Naive thymus-derived CD4-positive, alpha-beta T cell (primary cell): ENCODE data around the gene GLIPR1L2. TPM values are rescaled to one million over a fixed set of nuclear protein-coding genes. Genes with fewer than 3 reads are reported as not detected.
A peak's percentile ranks its signal among the peaks of the same experiment; 100 is the strongest.

ENCODE experiments used
- ATAC-seq: fragments of 150-1000 bp; cut with Tn5 transposase; 2 replicates; pipeline ENCODE4 v1.10.0; 2021; ENCODE audit warnings: mild to moderate bottlenecking, moderate library complexity
- CTCF ChIA-PET: fragments of 350-600 bp; sonication (Branson Sonifier 250); formaldehyde crosslinking; loops from one replicate; lab custom pipeline; 2021; ENCODE audit warnings: antibody characterized with exemption; lab: Charles Lee
- POLR2A ChIA-PET: fragments of 350-600 bp; sonication (Branson Sonifier 250); formaldehyde crosslinking; loops from one replicate; lab custom pipeline; 2021; ENCODE audit warnings: antibody characterized with exemption, inconsistent platforms; lab: Charles Lee
- DNase-seq, 9 donors: peaks; one replicate each; pipeline versions ENCODE4 v3.0.0 to v3.0.0-alpha.2; 2020 to 2022; ENCODE audit warnings: mixed read lengths in 1 of 9
- H3K27ac ChIP-seq: one replicate; pipeline ENCODE4 v1.7.0; 2013; ENCODE audit warnings: mild to moderate bottlenecking, low read depth, low read length, moderate library complexity
- H3K27me3 ChIP-seq, 2 donors: one replicate each; pipeline ENCODE4 v1.7.0; 2013; ENCODE audit warnings: low read length in 2 of 2, mild to moderate bottlenecking in 2 of 2, moderate library complexity in 2 of 2; ENCODE audit not compliant: control insufficient read depth in 2 of 2, insufficient read depth in 2 of 2
- H3K36me3 ChIP-seq, 3 experiments: 1 replicate in 2 of 3; 2 replicates in 1 of 3; pipeline ENCODE4 v1.7.0; 2013; ENCODE audit warnings: low read length in 3 of 3, mild to moderate bottlenecking in 3 of 3, moderate library complexity in 1 of 3; ENCODE audit not compliant: insufficient read depth in 3 of 3, control insufficient read depth in 2 of 3
- H3K4me1 ChIP-seq, 2 donors: one replicate each; pipeline ENCODE4 v1.7.0; 2013; ENCODE audit warnings: low read length in 2 of 2, mild to moderate bottlenecking in 2 of 2, moderate library complexity in 1 of 2; ENCODE audit not compliant: control insufficient read depth in 2 of 2, insufficient read depth in 2 of 2
- H3K4me3 ChIP-seq: 2 replicates; pipeline ENCODE4 v1.7.0; 2013; ENCODE audit warnings: mild to moderate bottlenecking, low read length
- H3K9me3 ChIP-seq, 3 experiments: 1 replicate in 2 of 3; 2 replicates in 1 of 3; pipeline ENCODE4 v1.7.0; 2013; ENCODE audit warnings: low read length in 3 of 3; ENCODE audit not compliant: control insufficient read depth in 2 of 3
- H3K27ac Mint-ChIP-seq, 9 donors: one replicate each; pipeline ENCODE4 v1.8.0; 2020 to 2022; ENCODE audit warnings: mixed read lengths in 9 of 9, mild to moderate bottlenecking in 8 of 9, moderate library complexity in 5 of 9, inconsistent platforms in 2 of 9
- H3K27me3 Mint-ChIP-seq, 5 donors: one replicate each; pipeline ENCODE4 v1.8.0; 2021 to 2022; ENCODE audit warnings: mixed read lengths in 5 of 5, mild to moderate bottlenecking in 1 of 5
- H3K36me3 Mint-ChIP-seq, 5 donors: one replicate each; pipeline ENCODE4 v1.8.0; 2020 to 2022; ENCODE audit warnings: mixed read lengths in 5 of 5, mild to moderate bottlenecking in 3 of 5, inconsistent platforms in 1 of 5
- H3K4me1 Mint-ChIP-seq, 7 donors: one replicate each; pipeline ENCODE4 v1.8.0; 2020 to 2022; ENCODE audit warnings: mixed read lengths in 7 of 7, mild to moderate bottlenecking in 3 of 7, inconsistent platforms in 1 of 7
- H3K4me3 Mint-ChIP-seq, 10 donors: one replicate each; pipeline ENCODE4 v1.8.0; 2020 to 2022; ENCODE audit warnings: mild to moderate bottlenecking in 10 of 10, mixed read lengths in 10 of 10, moderate library complexity in 6 of 10, inconsistent platforms in 2 of 10
- H3K9me3 Mint-ChIP-seq, 11 donors: one replicate each; pipeline ENCODE4 v1.8.0; 2020 to 2022; ENCODE audit warnings: mixed read lengths in 11 of 11, mild to moderate bottlenecking in 4 of 11, inconsistent platforms in 1 of 11, moderate library complexity in 1 of 11
- intact Hi-C, 2 donors: fragments of 100-400 bp; cut with micrococcal nuclease; formaldehyde crosslinking; loops; one replicate each; pipeline ENCODE4 v1.15.1; 2023
- polyA plus RNA-seq, 2 donors: library from polyadenylated mRNA; unstranded; fragments of 300-500 nt; fragmentation: Illumina TruSeq; gene quantifications; one replicate each; pipeline ENCODE4 v1.2.3, GENCODE V29; 2021
- total RNA-seq, 6 experiments: library from RNA in 5 of 6; stranded (reverse) in 5 of 6; gene quantifications; 1 replicate in 5 of 6; 2 replicates in 1 of 6; pipeline ENCODE4 v1.2.3 and lab custom pipeline; 2021 to 2026

Gene GLIPR1L2
- total and polyA plus RNA-seq, 7 experiments from 2014 or later: 0.22 to 2.3 (median 1.1) TPM

DNA sequence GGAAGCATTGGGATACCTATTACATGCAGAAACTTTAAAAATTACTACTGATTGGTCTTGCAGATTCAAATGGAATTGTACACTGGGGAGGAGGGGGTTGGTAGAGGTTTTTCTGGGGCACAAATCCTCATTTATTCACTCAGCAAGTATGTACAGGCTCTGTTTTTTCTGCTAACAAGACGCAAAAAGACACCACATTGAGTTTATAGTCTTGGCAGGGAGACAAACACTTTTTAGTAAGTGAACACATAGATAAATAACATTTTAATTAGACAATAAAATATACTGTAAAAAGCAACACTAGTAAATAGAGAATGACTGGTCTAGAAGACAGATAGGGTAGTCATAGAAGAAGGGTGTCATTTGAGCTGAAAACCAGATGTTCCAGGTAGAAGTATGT, 23.8 kb downstream of the GLIPR1L2 start:
- Histone ChIP-seq H3K4me1 (no peaks in the 10 kb centered on the region), H3K27ac (no peak overlapping the region), H3K9me3 (no peaks in the 10 kb centered on the region), H3K27me3 (no peaks in the 10 kb centered on the region), H3K4me3 (no peak overlapping the region), H3K36me3 (no peaks in the 10 kb centered on the region)
- peaks cover 0 to 8% (median 0%) of the 10 kb centered on the region in 11 donors for H3K9me3 Mint-ChIP-seq
- intact Hi-C loops: no loop called here
- peaks cover 0 to 2% (median 0%) of the 10 kb centered on the region in 5 donors for H3K27me3 Mint-ChIP-seq
- ATAC-seq (no peak), DNase-seq (no peak)
- CTCF ChIA-PET: no interaction called here
- POLR2A ChIA-PET: no interaction called here
- no peak overlapping the region for H3K27ac Mint-ChIP-seq
- H3K4me3 Mint-ChIP-seq: no peak overlapping the region
- H3K4me1 Mint-ChIP-seq: peaks cover 0 to 2% (median 0%) of the 10 kb centered on the region in 7 donors
- peaks cover 0 to 22% (median 7%) of the 10 kb centered on the region in 5 donors for H3K36me3 Mint-ChIP-seq

DNA sequence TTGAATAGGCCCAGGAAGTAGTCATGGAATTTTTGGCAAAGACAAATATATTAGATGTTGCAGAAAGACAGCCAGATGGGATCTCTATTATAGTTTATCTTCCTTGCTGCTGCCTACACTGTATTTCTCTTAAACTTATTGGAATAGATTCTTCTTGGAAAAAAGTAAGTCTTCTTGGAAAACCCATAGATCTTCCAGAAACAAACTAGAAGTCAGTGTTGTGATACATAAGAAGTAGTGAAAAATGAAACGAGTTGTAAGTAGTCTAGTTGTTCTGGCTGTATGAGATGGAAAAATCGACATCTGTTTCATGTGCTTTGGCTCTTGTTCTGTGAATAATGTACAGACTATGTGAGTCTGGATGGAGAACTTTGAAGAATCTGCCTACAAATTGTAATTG, 29.0 kb downstream of the GLIPR1L2 start:
- no peak overlapping the region for H3K27ac Mint-ChIP-seq
- Histone ChIP-seq H3K4me3 (no peak overlapping the region), H3K4me1 (no peaks in the 10 kb centered on the region), H3K27ac (no peak overlapping the region), H3K9me3 (no peaks in the 10 kb centered on the region), H3K27me3 (no peaks in the 10 kb centered on the region), H3K36me3 (no peaks in the 10 kb centered on the region)
- CTCF ChIA-PET: no interaction called here
- ATAC-seq (no peak), DNase-seq (no peak)
- no peak overlapping the region for H3K4me3 Mint-ChIP-seq
- H3K4me1 Mint-ChIP-seq: peaks cover 0 to 2% (median 0%) of the 10 kb centered on the region in 7 donors
- POLR2A ChIA-PET: interaction anchor here (0.7 kb wide), 1 partner anchor 13 kb away, joined by 4 read pairs; no protein-coding TSS in a partner anchor
- H3K9me3 Mint-ChIP-seq: peaks cover 0 to 5% (median 0%) of the 10 kb centered on the region in 11 donors
- no peaks in the 10 kb centered on the region for H3K27me3 Mint-ChIP-seq
- peaks cover 0 to 15% (median 2%) of the 10 kb centered on the region in 5 donors for H3K36me3 Mint-ChIP-seq
- intact Hi-C loops: no loop called here

DNA sequence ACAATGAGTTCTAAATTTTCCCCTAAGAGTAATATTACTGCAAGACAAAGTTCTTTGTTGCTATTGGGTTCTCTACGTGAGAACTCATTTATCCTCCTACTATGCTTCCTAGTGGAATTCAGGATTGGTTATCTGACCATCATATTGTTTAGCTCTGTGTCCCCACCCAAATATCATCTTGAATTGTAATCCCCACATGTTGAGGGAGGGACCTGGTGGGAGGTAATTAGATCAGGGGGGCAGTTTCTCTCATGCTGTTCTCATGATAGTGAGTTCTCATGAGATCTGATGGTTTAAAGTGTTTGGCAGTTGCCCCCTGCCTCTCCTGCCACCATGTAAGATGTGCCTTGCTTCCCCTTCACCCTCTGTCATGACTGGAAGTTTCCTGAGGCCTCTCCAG, 36.6 kb downstream of the GLIPR1L2 start:
- no peaks in the 10 kb centered on the region for H3K4me1 ChIP-seq
- peaks cover 0 to 10% (median 0%) of the 10 kb centered on the region in 3 experiments for H3K9me3 ChIP-seq
- no peak overlapping the region for H3K4me3 Mint-ChIP-seq
- H3K4me3 ChIP-seq: no peak overlapping the region
- H3K27me3 Mint-ChIP-seq: peaks cover 0 to 2% (median 0%) of the 10 kb centered on the region in 5 donors
- no peaks in the 10 kb centered on the region for H3K4me1 Mint-ChIP-seq
- no peak overlapping the region for H3K27ac Mint-ChIP-seq
- H3K36me3 ChIP-seq: no peaks in the 10 kb centered on the region
- H3K27ac ChIP-seq: no peak overlapping the region
- DNase-seq (no peak), ATAC-seq (no peak)
- intact Hi-C loops: no loop called here
- H3K27me3 ChIP-seq: no peaks in the 10 kb centered on the region
- peaks cover 1 to 35% (median 13%) of the 10 kb centered on the region in 5 donors for H3K36me3 Mint-ChIP-seq
- ChIA-PET CTCF (no interaction called here), POLR2A (no interaction called here)
- peaks cover 4 to 45% (median 15%) of the 10 kb centered on the region in 11 donors for H3K9me3 Mint-ChIP-seq

DNA sequence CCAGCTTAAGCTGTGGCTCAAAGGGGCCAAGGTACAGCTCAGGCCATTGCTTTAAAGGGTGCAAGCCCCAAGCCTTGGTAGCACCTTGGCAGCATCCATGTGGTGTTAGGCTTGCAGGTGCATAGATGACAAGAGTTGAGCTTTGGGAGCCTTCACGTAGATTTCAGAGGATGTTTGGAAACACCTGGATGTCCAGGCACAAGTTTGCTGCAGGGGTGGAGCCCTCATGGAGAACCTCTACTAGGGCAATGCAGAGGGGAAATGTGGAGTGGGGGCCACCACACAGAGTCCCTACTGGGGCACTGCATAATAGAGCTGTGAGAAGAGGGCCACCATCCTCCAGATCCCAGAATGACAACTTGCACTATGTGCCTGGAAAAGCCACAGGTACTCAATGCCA, 37.9 kb downstream of the GLIPR1L2 start:
- POLR2A ChIA-PET: no interaction called here
- Mint-ChIP-seq H3K9me3 (peaks cover 4 to 45% (median 13%) of the 10 kb centered on the region in 11 donors), H3K27ac (no peak overlapping the region), H3K27me3 (peaks cover 0 to 2% (median 0%) of the 10 kb centered on the region in 5 donors), H3K36me3 (peaks cover 1 to 35% (median 11%) of the 10 kb centered on the region in 5 donors), H3K4me3 (no peak overlapping the region), H3K4me1 (no peaks in the 10 kb centered on the region)
- CTCF ChIA-PET: no interaction called here
- ATAC-seq (no peak), DNase-seq (no peak)
- H3K4me1 ChIP-seq: no peaks in the 10 kb centered on the region
- no peaks in the 10 kb centered on the region for H3K36me3 ChIP-seq
- H3K27ac ChIP-seq: no peak overlapping the region
- no peak overlapping the region for H3K4me3 ChIP-seq
- H3K9me3 ChIP-seq: peaks cover 0 to 10% (median 0%) of the 10 kb centered on the region in 3 experiments
- intact Hi-C loops: no loop called here
- no peaks in the 10 kb centered on the region for H3K27me3 ChIP-seq

DNA sequence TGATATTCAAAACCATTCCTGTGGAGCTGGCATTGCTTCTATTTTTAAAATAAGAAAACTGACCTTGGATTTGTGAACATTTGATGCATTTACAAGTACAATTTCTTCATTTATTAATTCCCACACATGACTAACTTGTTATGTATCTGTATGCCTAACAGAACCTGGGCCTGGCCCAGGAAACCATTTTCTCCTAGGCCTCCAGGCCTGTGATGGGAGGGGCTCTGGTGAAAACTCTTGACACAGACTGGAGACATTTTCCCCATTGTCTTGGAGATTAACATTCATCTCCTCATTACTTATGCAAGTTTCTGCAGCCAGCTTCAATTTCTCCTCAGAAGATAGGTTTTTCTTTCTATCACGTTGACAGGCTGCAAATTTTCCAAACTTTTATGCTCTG, 42.0 kb downstream of the GLIPR1L2 start:
- H3K4me3 Mint-ChIP-seq: no peak overlapping the region
- POLR2A ChIA-PET: no interaction called here
- intact Hi-C loops: no loop called here
- H3K27ac ChIP-seq: no peak overlapping the region
- peaks cover 1 to 56% (median 16%) of the 10 kb centered on the region in 11 donors for H3K9me3 Mint-ChIP-seq
- H3K9me3 ChIP-seq: peaks cover 0 to 13% (median 0%) of the 10 kb centered on the region in 3 experiments
- H3K36me3 ChIP-seq: no peaks in the 10 kb centered on the region
- peaks cover 0 to 2% of the 10 kb centered on the region in 2 donors for H3K4me1 ChIP-seq
- ATAC-seq: no peak
- H3K27me3 Mint-ChIP-seq: peaks cover 0 to 4% (median 0%) of the 10 kb centered on the region in 5 donors
- CTCF ChIA-PET: no interaction called here
- peaks cover 0 to 21% (median 4%) of the 10 kb centered on the region in 5 donors for H3K36me3 Mint-ChIP-seq
- no peaks in the 10 kb centered on the region for H3K27me3 ChIP-seq
- no peak for DNase-seq
- H3K4me3 ChIP-seq: no peak overlapping the region
- peaks cover 0 to 4% (median 0%) of the 10 kb centered on the region in 7 donors for H3K4me1 Mint-ChIP-seq
- H3K27ac Mint-ChIP-seq: no peak overlapping the region

DNA sequence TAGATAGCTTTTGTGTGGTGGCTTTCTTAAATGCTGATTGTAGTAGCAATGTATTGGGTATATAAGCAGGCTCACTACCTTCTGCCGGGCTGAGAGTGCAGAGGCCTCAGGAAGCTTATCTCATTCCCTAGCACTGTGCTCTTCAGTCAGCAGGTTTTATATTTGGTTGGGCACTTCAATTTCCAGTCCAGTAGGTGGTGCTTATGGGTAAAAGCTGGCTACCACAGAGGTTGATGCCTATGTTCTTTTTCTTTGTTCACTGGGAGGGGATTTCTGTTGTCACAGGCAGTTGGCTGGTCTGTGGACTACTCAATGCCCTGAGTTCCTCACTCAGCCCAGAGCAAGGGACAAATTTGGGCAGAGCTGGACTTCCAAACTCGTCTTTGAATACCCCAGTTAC, 46.7 kb downstream of the GLIPR1L2 start:
- Histone ChIP-seq H3K36me3 (no peaks in the 10 kb centered on the region), H3K4me3 (no peak overlapping the region), H3K4me1 (peaks cover 0 to 6% of the 10 kb centered on the region in 2 donors), H3K9me3 (peaks cover 0 to 3% (median 0%) of the 10 kb centered on the region in 3 experiments), H3K27ac (no peak overlapping the region), H3K27me3 (no peaks in the 10 kb centered on the region)
- intact Hi-C loops: loop anchor here (1.0 to 2.0 kb wide), 5 partner anchors 43 to 103 kb away; partner anchors contain the start of genes GLIPR1 (in 2 of the 2) and GLIPR1L1 (in 1 of the 2)
- Mint-ChIP-seq H3K27me3 (peaks cover 5 to 18% (median 12%) of the 10 kb centered on the region in 5 donors), H3K9me3 (peaks cover 0 to 46% (median 10%) of the 10 kb centered on the region in 11 donors), H3K27ac (peak overlapping the region in 1 of 9 donors; percentile 6), H3K36me3 (peaks cover 0 to 9% (median 6%) of the 10 kb centered on the region in 5 donors), H3K4me3 (no peak overlapping the region), H3K4me1 (peaks cover 0 to 14% (median 0%) of the 10 kb centered on the region in 7 donors)
- ATAC-seq (peak; percentile 89), DNase-seq (peak in 3 of 9 donors; percentile 9 to 39 (median 11))
- CTCF ChIA-PET: interaction anchor here (0.7 to 1.4 kb wide), 6 partner anchors 49 to 146 kb away, joined by 3 to 8 read pairs (median 4); no protein-coding TSS in a partner anchor
- POLR2A ChIA-PET: no interaction called here
